Raji (cell line): ENCODE measurements around the gene POMGNT2.

Experiments
- POLR2A ChIP-seq: IDR thresholded peaks from 2 replicates; pipeline ENCODE4 v1.6.1; 2011; ENCODE audit warnings: low read depth, low read length, control low read depth; ENCODE audit not compliant: insufficient read depth

POMGNT2 gene

DNA sequence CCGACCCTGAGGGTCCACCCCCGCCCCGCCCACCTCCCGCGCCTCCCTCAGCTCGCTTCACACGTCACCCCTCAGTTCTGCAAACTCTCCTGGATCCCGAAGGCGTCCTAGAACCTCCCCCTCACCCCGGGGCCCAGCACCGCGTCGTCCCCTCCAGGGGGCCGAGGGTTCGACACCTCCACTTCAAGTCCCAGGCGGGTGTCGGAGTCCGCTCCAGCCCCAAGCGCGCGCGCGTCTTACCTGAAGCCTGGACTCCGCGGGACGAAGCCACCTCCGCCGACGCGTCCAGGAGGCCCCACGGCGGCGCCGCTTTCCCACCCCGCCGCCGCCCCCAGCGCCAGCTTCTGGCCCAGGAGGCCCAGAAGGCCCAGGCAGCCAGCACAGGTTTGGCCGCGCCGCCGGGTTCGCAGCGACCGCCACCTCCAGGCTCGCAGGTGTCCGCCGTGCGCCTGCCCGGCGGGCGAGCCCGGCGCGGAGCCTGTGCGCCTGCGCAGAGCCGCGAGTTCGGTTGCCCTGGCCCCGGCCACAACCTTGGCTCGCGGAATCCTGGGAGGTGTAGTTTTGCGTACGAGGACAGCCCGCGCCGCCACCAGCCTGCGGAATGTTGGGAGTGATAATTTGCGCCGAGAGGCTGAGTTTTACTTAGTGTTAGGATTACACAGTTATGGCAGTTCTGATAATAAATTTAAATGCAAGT lies at the start of gene POMGNT2:
Gene POMGNT2, minus strand, starts transcription at position 484 of the 697 bp plus-strand sequence. CDS start 24,648 bp downstream, outside the sequence.
- no peak for TF ChIP-seq POLR2A

- TF ChIP-seq POLR2A: no peak
Observed at GRCh38 chr3:43154980-43155379, 49.1 kb upstream of the POMGNT2 start.

- no peak for TF ChIP-seq POLR2A
Observed at GRCh38 chr3:43153216-43154083, 47.6 kb upstream of the POMGNT2 start.

DNA sequence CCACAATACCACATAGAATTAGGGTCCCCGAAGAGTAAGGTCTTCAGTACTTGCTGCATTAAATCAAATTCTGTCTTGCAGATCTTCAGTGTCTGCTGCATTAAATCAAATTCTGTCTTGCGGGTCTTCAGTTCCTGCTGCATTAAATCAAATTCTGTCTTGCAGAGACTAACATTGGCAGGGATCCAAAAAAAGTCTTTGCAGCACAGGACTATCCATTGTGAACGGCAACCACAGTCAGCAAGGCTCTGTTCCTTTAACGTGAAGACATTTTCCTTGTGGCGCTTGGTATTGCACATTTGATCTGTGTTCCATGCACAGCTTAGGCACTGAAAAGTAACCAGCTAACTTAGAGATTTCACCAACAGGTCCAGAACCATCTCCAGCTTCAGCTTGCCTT lies 46.8 kb upstream of the POMGNT2 start:
- no peak for TF ChIP-seq POLR2A

DNA sequence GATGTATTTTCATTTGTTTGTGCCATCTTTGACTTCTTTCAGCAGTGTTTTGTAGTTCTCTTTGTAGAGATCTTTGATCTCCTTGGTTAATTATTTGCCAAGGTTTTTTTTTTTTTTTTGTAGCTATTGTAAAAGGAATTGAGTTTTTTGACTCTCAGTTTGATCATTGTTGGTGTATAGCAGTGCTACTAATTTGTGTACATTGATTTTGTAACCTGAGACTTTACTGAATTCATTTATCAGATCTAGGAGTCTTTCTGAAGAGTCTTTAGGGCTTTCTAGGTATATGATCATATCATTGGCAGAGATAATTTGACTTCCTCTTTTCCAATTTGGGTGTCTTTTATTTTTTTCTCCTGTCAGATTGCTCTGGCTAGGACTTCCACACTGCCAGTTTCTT lies 42.2 kb upstream of the POMGNT2 start:
- TF ChIP-seq POLR2A: no peak

DNA sequence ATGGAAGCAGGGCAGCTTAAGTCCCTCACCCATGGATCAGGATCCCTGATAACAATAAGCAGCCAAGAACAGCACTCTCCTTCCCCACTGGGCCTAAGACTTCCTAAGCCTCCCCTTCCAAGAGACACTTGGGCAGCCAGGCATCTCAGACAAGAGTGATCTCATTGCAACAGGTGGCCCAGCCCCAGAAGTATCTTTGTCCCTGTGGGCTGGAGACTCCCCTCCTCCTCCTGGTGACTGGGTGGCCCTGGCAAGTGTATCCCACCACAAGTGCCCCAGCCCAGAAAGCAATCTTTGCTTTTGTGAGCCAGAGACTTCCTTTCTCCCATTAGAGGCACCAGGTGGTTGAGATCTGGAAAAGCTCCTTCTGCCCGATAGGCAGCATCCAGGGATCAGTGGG lies 40.7 kb upstream of the POMGNT2 start:
- TF ChIP-seq POLR2A: no peak

- no peak for TF ChIP-seq POLR2A
Observed at GRCh38 chr3:43144761-43145490, 39.0 kb upstream of the POMGNT2 start.

- TF ChIP-seq POLR2A: no peak
Observed at GRCh38 chr3:43142472-43142871, 36.6 kb upstream of the POMGNT2 start.

GRCh38 chr3:43138488-43139231 lies 32.8 kb upstream of the POMGNT2 start:
- no peak for TF ChIP-seq POLR2A

DNA sequence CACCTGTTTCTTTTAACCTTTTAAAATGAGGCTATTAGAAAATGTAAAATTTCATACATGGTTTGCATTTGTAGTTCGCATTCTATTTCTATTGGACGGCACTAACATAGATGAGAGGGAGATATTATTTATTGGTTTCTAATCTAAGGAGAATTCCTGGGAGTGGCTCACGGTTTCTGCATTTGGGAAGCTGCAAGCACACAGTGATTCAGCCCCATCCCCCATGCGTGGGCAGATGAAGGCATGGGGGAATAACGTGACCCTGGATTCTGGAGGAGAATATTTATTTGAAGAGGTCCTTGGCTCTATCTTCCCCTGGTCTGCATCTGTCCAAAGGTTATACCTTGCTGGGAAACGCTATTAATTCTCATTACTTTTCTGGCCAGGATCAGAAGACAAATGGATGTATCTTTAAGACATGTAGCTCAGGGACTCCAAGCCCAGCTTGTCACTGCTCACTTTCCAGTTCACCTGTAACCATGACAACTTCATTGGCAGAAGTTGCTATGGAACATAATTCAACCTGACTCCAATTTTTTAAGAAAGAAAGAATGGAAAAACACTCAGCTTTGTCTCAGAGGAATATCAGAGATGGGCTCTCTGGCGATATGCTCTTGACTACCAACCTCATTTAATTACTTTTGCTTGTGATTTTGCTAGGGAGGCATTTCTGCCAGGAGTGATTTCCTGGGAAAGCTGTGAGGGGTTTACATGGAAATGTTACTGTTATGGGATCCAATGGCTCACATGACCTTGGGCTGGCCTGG lies 27.2 kb upstream of the POMGNT2 start:
- TF ChIP-seq POLR2A: no peak

DNA sequence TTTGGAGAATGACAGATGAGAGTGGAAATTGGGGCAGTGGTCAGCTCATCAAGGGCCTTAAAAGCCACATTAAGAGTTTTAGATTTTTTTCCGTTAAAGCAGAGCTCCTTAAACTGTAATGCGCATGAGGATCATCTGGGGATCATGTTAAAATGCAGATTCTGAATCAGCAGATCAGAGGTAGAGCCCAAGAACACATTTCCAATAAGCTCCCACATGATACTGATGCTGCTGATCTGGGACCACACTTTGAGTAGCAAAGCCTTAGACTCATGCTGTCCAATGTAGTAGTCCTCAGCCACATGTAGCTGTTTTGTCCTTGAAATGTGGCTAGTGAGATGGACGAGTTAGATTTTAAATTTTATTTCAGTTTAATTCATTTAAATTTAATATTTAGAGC lies 26.3 kb upstream of the POMGNT2 start:
- no peak for TF ChIP-seq POLR2A

DNA sequence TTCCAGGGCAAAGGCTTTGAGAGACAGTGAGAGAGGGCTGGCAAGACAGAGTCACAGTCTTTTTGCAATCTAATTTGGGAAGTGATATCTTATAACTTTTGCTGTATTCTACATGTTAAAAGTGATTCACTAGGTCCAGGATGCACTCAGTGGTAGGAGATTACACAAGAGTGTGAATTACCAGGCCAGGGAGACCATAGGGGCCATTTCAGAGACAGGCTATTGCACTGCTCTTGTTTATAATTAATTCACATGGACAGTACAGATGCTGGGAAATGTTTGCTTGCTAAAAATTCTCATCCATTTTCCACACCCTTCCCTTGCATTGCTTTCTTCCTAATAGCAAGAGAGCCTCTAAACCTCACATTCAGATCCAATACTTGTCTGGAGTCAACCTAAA lies 22.6 kb upstream of the POMGNT2 start:
- TF ChIP-seq POLR2A: no peak

GRCh38 chr3:43126536-43126935 lies 20.7 kb upstream of the POMGNT2 start:
- no peak for TF ChIP-seq POLR2A

DNA sequence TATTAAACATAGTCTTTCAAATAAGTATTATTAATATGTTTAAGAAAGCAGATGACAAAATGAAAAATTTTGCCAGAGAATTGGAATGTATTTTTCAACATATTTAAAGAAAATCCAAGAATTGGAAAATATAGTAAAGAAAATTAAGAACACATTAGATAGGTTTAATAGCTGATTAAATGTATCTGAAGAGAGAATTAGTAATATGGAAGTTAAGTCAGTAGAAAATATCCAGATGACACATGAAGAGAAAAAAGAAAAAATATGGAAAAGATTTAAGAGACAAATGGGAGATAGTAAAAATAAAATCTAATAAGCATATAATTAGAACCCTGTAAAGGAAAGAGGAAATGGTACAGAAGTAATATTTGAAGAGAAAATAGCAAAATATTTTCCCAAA lies 18.0 kb upstream of the POMGNT2 start:
- TF ChIP-seq POLR2A: no peak
